ENCODE data around the gene LRFN4.

DNA sequence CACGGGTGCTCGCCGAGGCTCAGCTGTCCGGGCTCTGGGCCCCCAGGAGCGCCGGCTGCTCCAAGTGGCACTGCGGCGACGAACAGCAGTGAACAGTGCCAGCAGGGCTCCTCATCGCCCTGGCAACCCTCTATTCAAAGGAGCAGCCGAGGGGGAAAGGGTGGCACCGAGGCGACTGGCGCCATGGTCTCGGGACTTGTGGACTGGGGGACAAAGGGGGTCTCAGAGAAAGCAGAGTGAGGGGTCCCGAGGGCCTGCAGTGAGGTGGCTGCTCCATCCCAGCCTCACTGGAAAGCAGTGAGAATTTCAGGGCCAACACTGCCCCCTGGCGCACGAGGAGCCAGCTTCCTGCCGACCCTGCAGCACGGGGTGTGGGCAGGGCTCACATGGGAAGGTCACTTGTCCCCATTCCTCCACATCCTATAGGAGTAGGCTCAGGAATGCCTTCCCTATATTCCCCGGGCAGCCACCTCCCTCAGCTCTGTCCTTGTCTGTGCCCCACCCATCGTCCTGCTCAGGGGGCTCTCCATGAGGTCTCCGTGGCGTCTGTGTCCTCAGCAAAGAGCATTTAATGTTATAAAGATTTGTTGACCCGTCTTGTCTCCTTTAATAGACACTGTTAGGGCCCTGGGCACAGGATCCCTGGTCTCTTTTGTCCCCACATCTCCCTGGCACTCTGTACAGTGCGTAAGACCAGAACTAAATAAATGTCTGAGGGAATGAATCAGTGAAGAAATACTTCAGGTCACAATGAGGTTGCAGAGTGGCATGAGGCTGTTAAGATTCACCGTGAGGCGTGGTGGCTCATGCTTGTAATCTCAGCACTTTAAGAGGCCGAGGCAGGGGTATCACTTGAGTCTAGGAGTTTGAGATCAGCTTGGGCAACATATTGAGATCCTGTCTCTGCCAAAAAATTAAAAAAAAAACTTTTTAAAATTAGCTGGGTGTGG, 26.4 kb downstream of the LRFN4 start:
- peak; percentile 20 to 37 (median 32) for TF ChIP-seq CTCF (IDR thresholded peaks at IDR 0.05)
- no peak for TF ChIP-seq POLR2A (IDR thresholded peaks at IDR 0.05)
